Activated T-helper 1 cell treated with anti-CD3 and anti-CD28 coated beads, Interleukin-12 subunit alpha, Interleukin-12 subunit beta, Interleukin-2, Interleukin-4 antibody, amounts not matched to agents 30 ng/mL and 10 ng/mL and 1 ng/mL, durations not matched to agents 14 hours and 24 hours and 36 hours (primary cell): ENCODE results near the gene ZNF445. TPM values are rescaled to one million over a fixed set of nuclear protein-coding genes. Genes with fewer than 3 reads are reported as not detected.
"Not testable (repeated sequence)": the region's sequence is repeated elsewhere in the genome, so short reads cannot be mapped to it uniquely, and the experiment has no call there.

ENCODE experiments used
- DNase-seq: peaks from one replicate; pipeline ENCODE4 v3.0.0; 2021; ENCODE audit warnings: low spot score
- H3K27ac Mint-ChIP-seq: one replicate; pipeline ENCODE4 v1.8.0; 2021; ENCODE audit warnings: mild to moderate bottlenecking, mixed read lengths
- H3K27me3 Mint-ChIP-seq: one replicate; pipeline ENCODE4 v1.8.0; 2022; ENCODE audit warnings: mild to moderate bottlenecking, moderate library complexity, mixed read lengths; ENCODE audit not compliant: insufficient read depth
- H3K36me3 Mint-ChIP-seq: one replicate; pipeline ENCODE4 v1.8.0; 2021; ENCODE audit warnings: low read depth, mixed read lengths
- H3K4me1 Mint-ChIP-seq: one replicate; pipeline ENCODE4 v1.8.0; 2021; ENCODE audit warnings: low read depth, mixed read lengths
- H3K4me3 Mint-ChIP-seq: one replicate; pipeline ENCODE4 v1.8.0; 2021; ENCODE audit warnings: mild to moderate bottlenecking, moderate library complexity, mixed read lengths
- H3K9me3 Mint-ChIP-seq: one replicate; pipeline ENCODE4 v1.8.0; 2021; ENCODE audit warnings: mixed read lengths
- intact Hi-C: fragments of 100-400 bp; cut with micrococcal nuclease; formaldehyde crosslinking; loops from one replicate; pipeline ENCODE4 v1.15.1; 2024
- total RNA-seq: library from RNA; stranded (reverse); gene quantifications from 2 replicates; pipeline ENCODE4 v1.2.3, GENCODE V29; 2022

The ZNF445 gene
- total RNA-seq, 1 donor from 2014 or later, result 18.7 TPM

DNA sequence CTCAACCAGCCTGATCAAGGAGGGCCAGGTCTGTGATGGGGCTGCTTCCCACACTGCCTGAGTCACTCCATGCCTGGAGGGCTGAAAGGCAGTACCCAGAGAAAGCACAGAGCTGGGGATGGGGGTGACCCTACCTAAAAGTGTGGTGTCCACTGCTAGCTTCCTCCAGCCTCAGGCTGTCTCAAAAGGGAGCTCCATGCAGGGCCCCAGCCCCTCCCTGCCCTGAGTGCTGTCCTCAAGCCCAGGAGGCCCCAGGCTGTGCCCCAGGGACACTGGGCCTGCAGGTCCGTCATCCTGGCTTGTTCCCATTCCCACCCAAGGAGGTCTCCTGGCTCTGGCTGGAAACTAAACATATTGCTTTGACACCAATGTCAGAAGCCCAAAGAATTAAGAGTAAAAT, 56.8 kb downstream of the ZNF445 start:
- no peak overlapping the region for H3K4me3 Mint-ChIP-seq
- H3K27ac Mint-ChIP-seq, result no peak overlapping the region
- no peaks in the 10 kb centered on the region for H3K4me1 Mint-ChIP-seq
- intact Hi-C loops, result no loop called here
- no peaks in the 10 kb centered on the region for H3K27me3 Mint-ChIP-seq
- H3K36me3 Mint-ChIP-seq, result no peaks in the 10 kb centered on the region
- no peaks in the 10 kb centered on the region for H3K9me3 Mint-ChIP-seq
- no peak for DNase-seq

- no peak overlapping the region for H3K4me3 Mint-ChIP-seq
- H3K27me3 Mint-ChIP-seq, result no peaks in the 10 kb centered on the region
- no peaks in the 10 kb centered on the region for H3K4me1 Mint-ChIP-seq
- no peak overlapping the region for H3K27ac Mint-ChIP-seq
- no peaks in the 10 kb centered on the region for H3K36me3 Mint-ChIP-seq
- no peaks in the 10 kb centered on the region for H3K9me3 Mint-ChIP-seq
- intact Hi-C loops, result no loop called here
- no peak for DNase-seq
These were observed 57.4 kb downstream of the ZNF445 start for GRCh38 chr3:44419923-44420650.

GRCh38 chr3:44419116-44419922, 58.2 kb downstream of the ZNF445 start:
- no peak for DNase-seq
- intact Hi-C loops, result no loop called here
- no peaks in the 10 kb centered on the region for H3K9me3 Mint-ChIP-seq
- H3K27me3 Mint-ChIP-seq, result no peaks in the 10 kb centered on the region
- no peaks in the 10 kb centered on the region for H3K36me3 Mint-ChIP-seq
- no peaks in the 10 kb centered on the region for H3K4me1 Mint-ChIP-seq
- no peak overlapping the region for H3K27ac Mint-ChIP-seq
- H3K4me3 Mint-ChIP-seq, result no peak overlapping the region

- no peaks in the 10 kb centered on the region for H3K36me3 Mint-ChIP-seq
- no peak overlapping the region for H3K4me3 Mint-ChIP-seq
- DNase-seq, result no peak
- H3K4me1 Mint-ChIP-seq, result no peaks in the 10 kb centered on the region
- no peaks in the 10 kb centered on the region for H3K9me3 Mint-ChIP-seq
- no peak overlapping the region for H3K27ac Mint-ChIP-seq
- intact Hi-C loops, result no loop called here
- H3K27me3 Mint-ChIP-seq, result no peaks in the 10 kb centered on the region
These were observed 58.9 kb downstream of the ZNF445 start for GRCh38 chr3:44418549-44418948.

GRCh38 chr3:44418118-44418517, 59.4 kb downstream of the ZNF445 start:
- H3K36me3 Mint-ChIP-seq, intact Hi-C loops, DNase-seq, H3K9me3 Mint-ChIP-seq, H3K4me3 Mint-ChIP-seq, H3K27me3 Mint-ChIP-seq, H3K4me1 Mint-ChIP-seq, H3K27ac Mint-ChIP-seq: not testable (repeated sequence)

- intact Hi-C loops, result no loop called here
- no peak for DNase-seq
- no peaks in the 10 kb centered on the region for H3K27me3 Mint-ChIP-seq
- H3K27ac Mint-ChIP-seq, result no peak overlapping the region
- H3K4me3 Mint-ChIP-seq, result no peak overlapping the region
- H3K4me1 Mint-ChIP-seq, result no peaks in the 10 kb centered on the region
- H3K9me3 Mint-ChIP-seq, result no peaks in the 10 kb centered on the region
- H3K36me3 Mint-ChIP-seq, result no peaks in the 10 kb centered on the region
These were observed 61.1 kb downstream of the ZNF445 start for GRCh38 chr3:44416031-44417030.

DNA sequence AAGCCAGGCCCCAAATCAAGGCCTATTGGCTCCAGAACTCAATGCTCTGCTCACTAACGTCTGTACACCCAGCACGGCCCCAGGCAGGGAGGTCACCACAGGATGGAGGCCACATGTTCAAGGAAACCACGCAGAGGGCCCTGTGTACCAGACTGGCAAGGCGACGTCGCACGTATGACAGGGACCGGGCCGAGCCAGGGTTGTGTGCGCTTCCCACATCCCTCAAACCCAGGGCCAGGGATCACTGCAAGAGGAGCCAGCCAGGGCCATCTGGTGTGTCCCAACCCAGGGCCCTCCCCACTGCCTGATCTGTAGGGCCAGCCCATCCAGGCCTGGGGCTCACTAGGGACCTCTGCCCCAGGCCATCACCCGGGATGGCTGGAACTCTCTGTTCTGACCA, 62.0 kb downstream of the ZNF445 start:
- no peaks in the 10 kb centered on the region for H3K27me3 Mint-ChIP-seq
- no peak overlapping the region for H3K4me3 Mint-ChIP-seq
- H3K36me3 Mint-ChIP-seq, result no peaks in the 10 kb centered on the region
- H3K9me3 Mint-ChIP-seq, result no peaks in the 10 kb centered on the region
- intact Hi-C loops, result no loop called here
- no peaks in the 10 kb centered on the region for H3K4me1 Mint-ChIP-seq
- H3K27ac Mint-ChIP-seq, result no peak overlapping the region
- no peak for DNase-seq

DNA sequence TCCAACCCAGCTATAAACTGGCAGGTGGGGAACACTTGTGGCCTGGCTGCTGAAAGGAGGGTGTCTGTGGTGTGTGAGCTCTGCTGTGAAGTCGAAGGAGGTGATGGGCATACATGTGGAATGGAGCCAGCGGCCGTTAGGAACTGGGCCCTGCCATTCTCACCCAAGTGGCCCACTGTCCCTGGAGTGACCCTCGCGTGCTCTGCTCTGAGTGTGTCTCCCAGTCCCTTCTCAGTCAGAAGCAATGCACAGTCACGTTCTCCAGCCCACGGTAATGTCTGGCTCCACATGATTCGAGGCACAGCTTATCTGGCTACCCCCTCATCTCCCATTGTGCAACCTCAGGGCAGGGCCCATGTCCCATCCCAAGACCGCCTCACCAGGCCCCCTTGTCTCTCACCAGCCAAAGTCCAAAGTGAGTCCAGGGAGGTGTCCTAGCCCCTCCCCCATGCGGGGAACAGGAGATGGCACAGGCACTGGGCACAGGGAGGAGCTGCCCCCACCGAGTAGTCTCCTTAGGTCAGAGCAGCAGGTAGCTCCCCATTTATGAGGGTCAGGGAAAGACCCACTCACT, 62.9 kb downstream of the ZNF445 start:
- H3K27ac Mint-ChIP-seq, result no peak overlapping the region
- no peak overlapping the region for H3K4me3 Mint-ChIP-seq
- no peaks in the 10 kb centered on the region for H3K9me3 Mint-ChIP-seq
- intact Hi-C loops, result no loop called here
- H3K27me3 Mint-ChIP-seq, result no peaks in the 10 kb centered on the region
- H3K4me1 Mint-ChIP-seq, result no peaks in the 10 kb centered on the region
- no peaks in the 10 kb centered on the region for H3K36me3 Mint-ChIP-seq
- DNase-seq, result no peak

GRCh38 chr3:44412365-44412764, 65.1 kb downstream of the ZNF445 start:
- Mint-ChIP-seq H3K4me1 (no peaks in the 10 kb centered on the region), H3K4me3 (no peak overlapping the region), H3K36me3 (peaks cover 2% of the 10 kb centered on the region)

GRCh38 chr3:44411031-44411645, 66.3 kb downstream of the ZNF445 start:
- Mint-ChIP-seq H3K4me3 (no peak overlapping the region), H3K27me3 (no peaks in the 10 kb centered on the region), H3K9me3 (no peaks in the 10 kb centered on the region), H3K36me3 (peaks cover 2% of the 10 kb centered on the region), H3K4me1 (no peaks in the 10 kb centered on the region), H3K27ac (no peak overlapping the region)
- no peak for DNase-seq
- intact Hi-C loops, result no loop called here

More at GRCh38 chr3:44412365-44412764, 65.1 kb downstream of the ZNF445 start:
- no peaks in the 10 kb centered on the region for H3K9me3 Mint-ChIP-seq
- DNase-seq, result no peak
- no peak overlapping the region for H3K27ac Mint-ChIP-seq
- no peaks in the 10 kb centered on the region for H3K27me3 Mint-ChIP-seq
- intact Hi-C loops, result no loop called here

GRCh38 chr3:44409640-44410410, 67.6 kb downstream of the ZNF445 start:
- intact Hi-C loops, result no loop called here
- H3K9me3 Mint-ChIP-seq, result no peaks in the 10 kb centered on the region
- no peaks in the 10 kb centered on the region for H3K4me1 Mint-ChIP-seq
- no peaks in the 10 kb centered on the region for H3K27me3 Mint-ChIP-seq
- no peak overlapping the region for H3K27ac Mint-ChIP-seq
- H3K4me3 Mint-ChIP-seq, result no peak overlapping the region
- DNase-seq, result no peak
- H3K36me3 Mint-ChIP-seq, result peaks cover 2% of the 10 kb centered on the region
